ENCODE measurements around the gene BHLHA15.

The BHLHA15 gene

GRCh38 chr7:98225913-98226614 lies 14.8 kb downstream of the BHLHA15 start:
- no peak for DNase-seq (ENCODE audit: low read depth)
- TF ChIP-seq CTCF (conservative IDR thresholded peaks at IDR 0.05; ENCODE audit: control insufficient read depth, insufficient read depth, low read depth, low read length), result no peak
- no peak overlapping the region for H3K4me3 ChIP-seq (ENCODE audit: control insufficient read depth, low read depth, low read length)

GRCh38 chr7:98227939-98228338 lies 16.7 kb downstream of the BHLHA15 start:
- DNase-seq (ENCODE audit: low read depth), result no peak
- H3K4me3 ChIP-seq (ENCODE audit: control insufficient read depth, low read depth, low read length), result no peak overlapping the region
- TF ChIP-seq CTCF (conservative IDR thresholded peaks at IDR 0.05; ENCODE audit: control insufficient read depth, insufficient read depth, low read depth, low read length), result no peak

GRCh38 chr7:98228801-98229200 lies 17.6 kb downstream of the BHLHA15 start:
- H3K4me3 ChIP-seq (ENCODE audit: control insufficient read depth, low read depth, low read length), result no peak overlapping the region
- no peak for DNase-seq (ENCODE audit: low read depth)
- no peak for TF ChIP-seq CTCF (conservative IDR thresholded peaks at IDR 0.05; ENCODE audit: control insufficient read depth, insufficient read depth, low read depth, low read length)

- no peak overlapping the region for H3K4me3 ChIP-seq (ENCODE audit: control insufficient read depth, low read depth, low read length)
- TF ChIP-seq CTCF (conservative IDR thresholded peaks at IDR 0.05; ENCODE audit: control insufficient read depth, insufficient read depth, low read depth, low read length), result no peak
- no peak for DNase-seq (ENCODE audit: low read depth)
Observed at GRCh38 chr7:98229441-98229840, 18.2 kb downstream of the BHLHA15 start.

- no peak for DNase-seq (ENCODE audit: low read depth)
- H3K4me3 ChIP-seq (ENCODE audit: control insufficient read depth, low read depth, low read length), result no peak overlapping the region
- no peak for TF ChIP-seq CTCF (conservative IDR thresholded peaks at IDR 0.05; ENCODE audit: control insufficient read depth, insufficient read depth, low read depth, low read length)
Observed at GRCh38 chr7:98229991-98230745, 18.9 kb downstream of the BHLHA15 start.

GRCh38 chr7:98230746-98231471 lies 19.7 kb downstream of the BHLHA15 start:
- DNase-seq (ENCODE audit: low read depth), result no peak
- no peak for TF ChIP-seq CTCF (conservative IDR thresholded peaks at IDR 0.05; ENCODE audit: control insufficient read depth, insufficient read depth, low read depth, low read length)
- no peak overlapping the region for H3K4me3 ChIP-seq (ENCODE audit: control insufficient read depth, low read depth, low read length)

Measured in fibroblast of mammary gland (primary cell).